Heart right ventricle (tissue), 16 donors: ENCODE data around the gene PPP1R2B. TPM values are rescaled to one million over a fixed set of nuclear protein-coding genes. Genes with fewer than 3 reads are reported as not detected.

ENCODE experiments used
- ATAC-seq, 8 donors: fragments of 200-7000 bp; cut with Tn5 transposase; one replicate each; pipeline ENCODE4 v1.9.1; 2020; ENCODE audit warnings: mild to moderate bottlenecking in 8 of 8, moderate library complexity in 8 of 8, moderate number of reproducible peaks in 1 of 8
- DNase-seq, 2 donors: peaks; one replicate each; pipeline ENCODE4 v3.0.0-alpha.2; 2020
- H3K27ac ChIP-seq, 10 donors: fragments of 200-600 bp; sonication (generic) in 2 of 10; one replicate each; pipeline versions ENCODE4 v1.5.0 to v1.8.0; 2020 to 2022; ENCODE audit warnings: mild to moderate bottlenecking in 3 of 10
- H3K27me3 ChIP-seq, 7 donors: fragments of 200-600 bp; one replicate each; pipeline ENCODE4 v1.8.0; 2021 to 2022; ENCODE audit warnings: mild to moderate bottlenecking in 2 of 7
- H3K36me3 ChIP-seq, 9 donors: fragments of 200-600 bp; sonication (generic) in 1 of 9; one replicate each; pipeline versions ENCODE4 v1.5.0 to v1.8.0; 2020 to 2022; ENCODE audit warnings: mild to moderate bottlenecking in 2 of 9
- H3K4me1 ChIP-seq, 9 donors: fragments of 200-600 bp; sonication (generic) in 1 of 9; one replicate each; pipeline versions ENCODE4 v1.5.0 to v1.8.0; 2020 to 2022; ENCODE audit warnings: mild to moderate bottlenecking in 4 of 9
- H3K4me3 ChIP-seq, 10 donors: fragments of 200-600 bp; sonication (generic) in 2 of 10; one replicate each; pipeline versions ENCODE4 v1.5.0 to v1.8.0; 2020 to 2022; ENCODE audit warnings: mild to moderate bottlenecking in 7 of 10, moderate library complexity in 2 of 10
- H3K9me3 ChIP-seq, 11 donors: fragments of 200-600 bp in 10 of 11; sonication (generic) in 2 of 11; one replicate each; pipeline versions ENCODE4 v1.5.0 to v1.8.0; 2013 to 2022; ENCODE audit warnings: mild to moderate bottlenecking in 2 of 11, control low read depth in 1 of 11, moderate library complexity in 1 of 11
- WGBS, 2 donors: extraction: QIAGEN DNeasy Blood & Tissue Kit; methylation state at CpG; one replicate each; pipeline ENCODE4 v1.1.7; 2013; ENCODE audit warnings: inconsistent platforms in 1 of 2; 5-methylcytosine and 5-hydroxymethylcytosine counted together
- intact Hi-C, 10 donors: fragments of 100-400 bp; cut with DNase I; formaldehyde crosslinking; loops; one replicate each; pipeline versions ENCODE4 v1.11.1 to v1.14.2; 2022
- polyA plus RNA-seq, 2 donors: library from polyadenylated mRNA; stranded (reverse); fragments of 200-250 nt; gene quantifications; one replicate each; pipeline ENCODE4 v1.2.3, GENCODE V29; 2013
- total RNA-seq, 10 donors: library from RNA; stranded (reverse); fragmentation: NEBNext Ultra II Directional in 3 of 10; extraction: Animal tissue kit (Norgen Biotek cat#: 25700) in 3 of 10; gene quantifications; one replicate each; pipeline versions ENCODE4 v1.2.1 to v1.2.4, GENCODE V29; 2021 to 2023
- TF ChIP-seq, protein P1 (sequence below), 9 donors: fragments of 200-600 bp; sonication (generic) in 2 of 9; IDR thresholded peaks; one replicate each; pipeline versions ENCODE4 v1.5.0 to v1.8.0; 2021 to 2022; ENCODE audit warnings: antibody characterized with exemption in 9 of 9, mild to moderate bottlenecking in 5 of 9, moderate library complexity in 1 of 9
- donor health status: Arrhythmogenic right ventricular cardiomyopathy.
- donor health status: ischemic (EF 13 %, LVEDD 7.1; RV severe dilation, severe dysfunction).
- donor health status: healthy with polysubstance abuse.
- donor health status: DM: no; HTN: yes; CAD: no.
- donor health status: DM: no; HTN: no; CAD: no.
- donor health status: ischemic (EF 25% LVEDD 6.9; RV normal size, moderate dysfunction).
- donor health status: ischemic (EF 25% LVEDD 5.7; RV mildly dilated, moderate dysfunction).
- donor health status: healthy.
- donor health status: DM: yes; HTN: yes; CAD: no.
- donor health status: Ischemic cardiomyopathy.
- donor health status: ischemic (EF 35%, LVEDD 5.7; RV mildly dilated, moderate dysfunction).
- donor health status: nonischemic (EF 11% LVEDD 7.7; RV severe dilation, severe dysfunction).
- donor health status: DM: yes; HTN: yes; CAD: no.
- donor health status: PGD.
- donor health status: ischemic (EF 29% LVEDD 5.4; RV normal size, mild dysfunction).
- donor health status: nonischemic (EF 23%, LVEDD 6.1; RV moderate dilation, normal function).

PPP1R2B gene
- total and polyA plus RNA-seq, 12 donors, result 0.03 to 0.16 (median 0.15) TPM; not detected in 7

DNA sequence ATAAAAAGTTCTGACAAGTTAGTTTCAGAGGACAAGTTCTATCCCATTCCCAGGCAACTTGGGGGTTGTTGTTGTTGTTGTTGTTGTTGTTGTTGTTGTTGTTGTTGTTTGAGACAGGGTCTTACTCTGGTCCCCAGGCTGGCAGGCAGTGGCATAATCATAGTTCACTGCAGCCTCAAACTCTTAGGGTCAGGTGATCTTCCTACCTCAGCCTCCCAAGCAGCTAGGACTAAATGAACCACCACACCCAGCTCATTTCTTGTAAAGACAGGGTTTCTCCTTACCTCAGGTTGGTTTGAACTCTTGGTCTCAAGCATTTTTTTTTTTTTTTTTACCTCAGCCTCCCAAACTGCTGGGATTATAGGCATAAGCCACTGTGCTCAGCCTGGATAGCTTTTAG lies 15.3 kb downstream of the PPP1R2B start:
- H3K9me3 ChIP-seq, result peaks cover 0 to 6% (median 0%) of the 10 kb centered on the region in 11 donors
- no peak overlapping the region for H3K27ac ChIP-seq
- ATAC-seq (no peak), DNase-seq (no peak)
- no peaks in the 10 kb centered on the region for H3K27me3 ChIP-seq
- intact Hi-C loops, result no loop called here
- no peaks in the 10 kb centered on the region for H3K4me1 ChIP-seq
- no peaks in the 10 kb centered on the region for H3K36me3 ChIP-seq
- TF ChIP-seq, protein P1, sequence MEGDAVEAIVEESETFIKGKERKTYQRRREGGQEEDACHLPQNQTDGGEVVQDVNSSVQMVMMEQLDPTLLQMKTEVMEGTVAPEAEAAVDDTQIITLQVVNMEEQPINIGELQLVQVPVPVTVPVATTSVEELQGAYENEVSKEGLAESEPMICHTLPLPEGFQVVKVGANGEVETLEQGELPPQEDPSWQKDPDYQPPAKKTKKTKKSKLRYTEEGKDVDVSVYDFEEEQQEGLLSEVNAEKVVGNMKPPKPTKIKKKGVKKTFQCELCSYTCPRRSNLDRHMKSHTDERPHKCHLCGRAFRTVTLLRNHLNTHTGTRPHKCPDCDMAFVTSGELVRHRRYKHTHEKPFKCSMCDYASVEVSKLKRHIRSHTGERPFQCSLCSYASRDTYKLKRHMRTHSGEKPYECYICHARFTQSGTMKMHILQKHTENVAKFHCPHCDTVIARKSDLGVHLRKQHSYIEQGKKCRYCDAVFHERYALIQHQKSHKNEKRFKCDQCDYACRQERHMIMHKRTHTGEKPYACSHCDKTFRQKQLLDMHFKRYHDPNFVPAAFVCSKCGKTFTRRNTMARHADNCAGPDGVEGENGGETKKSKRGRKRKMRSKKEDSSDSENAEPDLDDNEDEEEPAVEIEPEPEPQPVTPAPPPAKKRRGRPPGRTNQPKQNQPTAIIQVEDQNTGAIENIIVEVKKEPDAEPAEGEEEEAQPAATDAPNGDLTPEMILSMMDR (IDR thresholded peaks at IDR 0.05), result no peak
- H3K4me3 ChIP-seq, result no peak overlapping the region

DNA sequence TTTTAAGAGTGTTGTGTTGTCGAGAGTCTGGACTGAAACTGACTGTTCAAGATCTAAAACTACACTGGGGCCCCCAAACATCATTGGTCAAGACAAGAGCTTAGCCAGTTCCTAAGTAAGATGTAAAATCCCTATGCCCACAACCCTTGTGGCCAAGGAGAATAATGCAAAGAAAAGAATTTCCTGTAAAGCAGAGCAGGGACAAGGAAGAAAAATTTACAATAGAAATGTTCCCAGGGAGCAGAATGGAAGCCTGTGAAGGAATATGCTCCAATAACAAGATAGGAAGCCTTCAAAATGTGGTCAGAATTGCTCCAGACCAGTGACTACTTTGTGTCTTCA lies 20.4 kb downstream of the PPP1R2B start:
- Histone ChIP-seq H3K9me3 (peaks cover 0 to 34% (median 9%) of the 10 kb centered on the region in 11 donors), H3K27me3 (no peaks in the 10 kb centered on the region), H3K4me3 (no peak overlapping the region), H3K36me3 (no peaks in the 10 kb centered on the region), H3K27ac (no peak overlapping the region), H3K4me1 (no peaks in the 10 kb centered on the region)
- 67 to 82% methylated on average over 1 of the region's 1 CpG for WGBS, 2 donors
- intact Hi-C loops, result no loop called here
- ATAC-seq (no peak), DNase-seq (no peak)
- TF ChIP-seq, protein P1 (IDR thresholded peaks at IDR 0.05), result no peak

- no peak for DNase-seq
- Histone ChIP-seq H3K36me3 (no peaks in the 10 kb centered on the region), H3K27ac (no peak overlapping the region), H3K9me3 (peaks cover 0 to 34% (median 9%) of the 10 kb centered on the region in 11 donors), H3K4me1 (no peaks in the 10 kb centered on the region), H3K4me3 (no peak overlapping the region), H3K27me3 (no peaks in the 10 kb centered on the region)
- intact Hi-C loops, result no loop called here
- no peak for ATAC-seq
- WGBS, 2 donors, result 83 to 86% methylated on average over 1 of the region's 1 CpG
- TF ChIP-seq, protein P1 (IDR thresholded peaks at IDR 0.05), result no peak
Observed at GRCh38 chr5:156871212-156871611, 21.1 kb downstream of the PPP1R2B start.

GRCh38 chr5:156879665-156880285 lies 29.7 kb downstream of the PPP1R2B start:
- Histone ChIP-seq H3K4me3 (no peak overlapping the region), H3K27me3 (peaks cover 0 to 17% (median 0%) of the 10 kb centered on the region in 7 donors), H3K36me3 (no peaks in the 10 kb centered on the region), H3K4me1 (no peaks in the 10 kb centered on the region), H3K9me3 (no peaks in the 10 kb centered on the region), H3K27ac (no peak overlapping the region)
- DNase-seq, result no peak
- TF ChIP-seq, protein P1 (IDR thresholded peaks at IDR 0.05), result no peak
- 71 to 74% methylated on average over 3 of the region's 3 CpGs for WGBS, 2 donors
- intact Hi-C loops, result no loop called here
- ATAC-seq, result no peak
